OCI-LY7 (cell line): ENCODE measurements around the gene BROX. TPM values are rescaled to one million over a fixed set of nuclear protein-coding genes. Genes with fewer than 3 reads are reported as not detected.

ENCODE experiments used
- BruUV-seq: library from RNA; stranded (reverse); fragments of 400-500 nt; replicated peaks from 2 replicates; lab custom pipeline; 2021; lab: Mats Ljungman, UMichigan
- CTCF ChIA-PET: fragments of 300-600 bp; sonication (Branson Sonifier 250); formaldehyde crosslinking; loops from one replicate; lab custom pipeline; 2022; ENCODE audit warnings: antibody characterized with exemption; ENCODE audit not compliant: unreplicated experiment; lab: Charles Lee
- POLR2A ChIA-PET: fragments of 300-600 bp; sonication (Branson Sonifier 250); formaldehyde crosslinking; loops from one replicate; lab custom pipeline; 2022; ENCODE audit warnings: antibody characterized with exemption; lab: Charles Lee
- DNase-seq: peaks from one replicate; pipeline ENCODE4 v3.0.0-alpha.2; 2015; ENCODE audit warnings: low spot score
- H2AFZ ChIP-seq: fragments of 200-600 bp; sonication (generic), shearing (Covaris generic); 2 replicates; pipeline ENCODE4 v1.6.1; 2014; ENCODE audit warnings: mild to moderate bottlenecking, antibody characterized with exemption, low read length, moderate library complexity
- H3K27ac ChIP-seq: fragments of 200-600 bp; sonication (generic); 2 replicates; pipeline ENCODE4 v1.5.1; 2014; ENCODE audit warnings: mixed run types, low read depth, mild to moderate bottlenecking, moderate library complexity, low read length, inconsistent platforms; ENCODE audit not compliant: poor library complexity, severe bottlenecking
- H3K36me3 ChIP-seq: fragments of 200-600 bp; sonication (generic); 2 replicates; pipeline ENCODE4 v1.6.1; 2014; ENCODE audit warnings: mild to moderate bottlenecking, antibody characterized with exemption, low read length, moderate library complexity, mixed read lengths; ENCODE audit not compliant: insufficient read depth
- H3K4me1 ChIP-seq: fragments of 200-600 bp; sonication (generic); 2 replicates; pipeline ENCODE4 v1.5.1; 2014; ENCODE audit warnings: mild to moderate bottlenecking, low read length; ENCODE audit not compliant: insufficient read depth, poor library complexity, severe bottlenecking
- H3K4me2 ChIP-seq: fragments of 200-600 bp; sonication (generic); 2 replicates; pipeline ENCODE4 v1.6.1; 2014; ENCODE audit warnings: mild to moderate bottlenecking, low read length
- H3K4me3 ChIP-seq: fragments of 200-600 bp; sonication (generic); 2 replicates; pipeline ENCODE4 v1.5.1; 2014; ENCODE audit warnings: mild to moderate bottlenecking, low read depth, low read length; ENCODE audit not compliant: poor library complexity, severe bottlenecking
- H3K79me2 ChIP-seq: fragments of 200-600 bp; sonication (generic); 2 replicates; pipeline ENCODE4 v1.6.1; 2016; ENCODE audit warnings: low read depth, mild to moderate bottlenecking, low read length, moderate library complexity, mixed read lengths; ENCODE audit not compliant: insufficient read depth
- H3K9me2 ChIP-seq: fragments of 200-600 bp; sonication (generic); 2 replicates; pipeline ENCODE4 v1.6.1; 2016; ENCODE audit warnings: mild to moderate bottlenecking, low read length, mixed read lengths; ENCODE audit not compliant: insufficient read depth
- H3K9me3 ChIP-seq: fragments of 200-600 bp; sonication (generic); 2 replicates; pipeline ENCODE4 v1.6.1; 2014; ENCODE audit warnings: mild to moderate bottlenecking, mixed run types, low read length, mixed read lengths
- H4K20me1 ChIP-seq: fragments of 200-600 bp; sonication (generic); 2 replicates; pipeline ENCODE4 v1.6.1; 2014; ENCODE audit warnings: mild to moderate bottlenecking, antibody characterized with exemption, low read length, moderate library complexity, mixed read lengths; ENCODE audit not compliant: insufficient read depth
- EZH2phosphoT487 ChIP-seq: fragments of 200-600 bp; sonication (generic); IDR thresholded peaks from 2 replicates; pipeline ENCODE4 v1.6.1; 2018; ENCODE audit warnings: low read depth, borderline replicate concordance, mild to moderate bottlenecking, mixed run types, antibody characterized with exemption, low read length, moderate library complexity, mixed read lengths
- intact Hi-C: fragments of 100-400 bp; cut with micrococcal nuclease; formaldehyde crosslinking; loops from one replicate; pipeline ENCODE4 v1.10.0; 2022; ENCODE audit not compliant: unreplicated experiment
- total RNA-seq, 2 experiments: library from RNA; depleted of rRNA in 1 of 2; stranded (reverse); fragments of >200 nt in 1 of 2; shearing (Covaris generic) in 1 of 2; gene quantifications; 2 replicates each; pipeline ENCODE4 v1.2.3, GENCODE V29; 2014 to 2022
- TF ChIP-seq, protein P1 (sequence below): fragments of 200-600 bp; sonication (generic); conservative IDR thresholded peaks from 2 replicates; pipeline ENCODE4 v1.5.1; 2014; ENCODE audit warnings: mild to moderate bottlenecking, antibody characterized with exemption, low read length, moderate library complexity, mixed read lengths

Gene BROX
- total RNA-seq, 2 experiments from 2014 or later = 22.3 to 34.0 TPM

DNA sequence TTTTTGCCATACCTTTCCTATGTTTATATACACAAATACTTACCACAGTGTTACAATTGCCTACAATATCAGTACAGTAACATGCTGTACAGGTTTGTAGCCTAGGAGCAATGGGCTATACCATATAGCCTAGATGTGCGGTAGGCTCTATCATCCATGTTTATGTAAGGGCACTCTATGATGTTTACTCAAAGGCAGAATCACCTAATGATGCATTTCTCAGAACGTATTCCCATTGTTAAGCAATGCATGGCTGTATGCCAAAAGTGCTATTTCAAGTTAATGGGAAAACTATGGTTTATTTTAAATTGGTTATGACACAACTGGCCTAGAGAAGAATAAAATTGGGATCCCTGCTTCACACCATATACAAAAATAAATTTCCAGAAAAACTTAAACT is 65.6 kb downstream of the BROX start:
- Histone ChIP-seq H3K4me2 (no peak overlapping the region), H3K9me2 (no peaks in the 10 kb centered on the region)
- no peak for TF ChIP-seq EZH2phosphoT487
- TF ChIP-seq, protein P1, sequence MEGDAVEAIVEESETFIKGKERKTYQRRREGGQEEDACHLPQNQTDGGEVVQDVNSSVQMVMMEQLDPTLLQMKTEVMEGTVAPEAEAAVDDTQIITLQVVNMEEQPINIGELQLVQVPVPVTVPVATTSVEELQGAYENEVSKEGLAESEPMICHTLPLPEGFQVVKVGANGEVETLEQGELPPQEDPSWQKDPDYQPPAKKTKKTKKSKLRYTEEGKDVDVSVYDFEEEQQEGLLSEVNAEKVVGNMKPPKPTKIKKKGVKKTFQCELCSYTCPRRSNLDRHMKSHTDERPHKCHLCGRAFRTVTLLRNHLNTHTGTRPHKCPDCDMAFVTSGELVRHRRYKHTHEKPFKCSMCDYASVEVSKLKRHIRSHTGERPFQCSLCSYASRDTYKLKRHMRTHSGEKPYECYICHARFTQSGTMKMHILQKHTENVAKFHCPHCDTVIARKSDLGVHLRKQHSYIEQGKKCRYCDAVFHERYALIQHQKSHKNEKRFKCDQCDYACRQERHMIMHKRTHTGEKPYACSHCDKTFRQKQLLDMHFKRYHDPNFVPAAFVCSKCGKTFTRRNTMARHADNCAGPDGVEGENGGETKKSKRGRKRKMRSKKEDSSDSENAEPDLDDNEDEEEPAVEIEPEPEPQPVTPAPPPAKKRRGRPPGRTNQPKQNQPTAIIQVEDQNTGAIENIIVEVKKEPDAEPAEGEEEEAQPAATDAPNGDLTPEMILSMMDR = no peak

DNA sequence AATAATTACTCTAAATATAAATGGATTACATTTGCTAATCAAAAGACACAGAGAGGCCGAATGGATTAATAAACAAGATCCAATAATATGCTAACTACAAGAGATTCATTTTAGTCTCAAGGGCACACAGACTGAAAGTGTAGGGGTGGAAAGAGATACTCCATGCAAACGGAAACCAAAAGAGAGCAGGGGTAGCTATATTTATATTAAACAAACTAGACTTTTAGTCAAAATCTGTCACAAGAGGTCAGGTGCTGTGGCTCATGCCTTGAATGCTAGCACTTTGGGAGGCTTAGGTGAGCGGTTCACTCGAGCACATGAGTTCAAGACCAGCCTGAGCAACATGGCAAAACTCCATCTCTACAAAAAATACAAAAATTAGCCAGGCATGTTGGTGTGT is 68.9 kb downstream of the BROX start:
- H3K4me2 ChIP-seq = no peak overlapping the region
- H3K9me2 ChIP-seq = no peaks in the 10 kb centered on the region
- CTCF ChIA-PET = no interaction called here
- TF ChIP-seq EZH2phosphoT487 = no peak
- TF ChIP-seq, protein P1 = no peak
- no peaks in the 10 kb centered on the region for H4K20me1 ChIP-seq
- no peaks in the 10 kb centered on the region for H3K36me3 ChIP-seq
- DNase-seq = no peak
- no peaks in the 10 kb centered on the region for H3K79me2 ChIP-seq
- intact Hi-C loops = no loop called here
- no peak overlapping the region for H2AFZ ChIP-seq
- no peak overlapping the region for H3K27ac ChIP-seq
- no TSS peak for BruUV-seq
- POLR2A ChIA-PET = no interaction called here
- no peaks in the 10 kb centered on the region for H3K9me3 ChIP-seq
- no peaks in the 10 kb centered on the region for H3K4me1 ChIP-seq
- H3K4me3 ChIP-seq = no peak overlapping the region

More for the DNA sequence above, 65.6 kb downstream of the BROX start:
- ChIA-PET CTCF (no interaction called here), POLR2A (interaction anchor here (0.7 kb wide), 1 partner anchor 18 kb away, joined by 3 read pairs; no protein-coding TSS in a partner anchor)
- H3K4me1 ChIP-seq = peaks cover 11% of the 10 kb centered on the region
- intact Hi-C loops = no loop called here
- no peak overlapping the region for H2AFZ ChIP-seq
- H3K9me3 ChIP-seq = no peaks in the 10 kb centered on the region
- H3K36me3 ChIP-seq = no peaks in the 10 kb centered on the region
- no peaks in the 10 kb centered on the region for H4K20me1 ChIP-seq
- no peak for DNase-seq
- no TSS peak for BruUV-seq
- no peak overlapping the region for H3K4me3 ChIP-seq
- no peaks in the 10 kb centered on the region for H3K79me2 ChIP-seq
- no peak overlapping the region for H3K27ac ChIP-seq

DNA sequence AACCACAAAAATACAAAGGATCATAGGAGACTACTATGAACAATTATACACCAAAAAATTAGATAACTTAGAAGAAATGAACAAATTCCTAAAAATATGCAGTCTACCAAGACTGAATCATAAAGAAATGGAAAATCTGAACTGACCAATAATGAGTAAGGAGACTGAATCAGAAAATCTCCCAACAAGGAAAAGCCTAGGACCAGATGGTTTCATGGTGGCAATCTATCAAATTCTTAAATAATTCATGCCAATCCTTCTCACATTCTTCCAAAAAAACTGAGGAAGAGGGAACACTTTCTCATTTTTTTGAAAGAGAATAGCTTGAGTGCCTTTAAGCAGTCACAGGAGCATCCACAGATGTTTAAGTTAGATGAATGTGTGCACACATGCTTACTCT is 70.7 kb downstream of the BROX start:
- Histone ChIP-seq H3K4me3 (no peak overlapping the region), H3K9me2 (no peaks in the 10 kb centered on the region), H4K20me1 (no peaks in the 10 kb centered on the region), H3K36me3 (no peaks in the 10 kb centered on the region), H3K79me2 (no peaks in the 10 kb centered on the region), H3K27ac (no peak overlapping the region), H2AFZ (no peak overlapping the region), H3K4me2 (no peak overlapping the region), H3K4me1 (no peaks in the 10 kb centered on the region), H3K9me3 (no peaks in the 10 kb centered on the region)
- no TSS peak for BruUV-seq
- DNase-seq = no peak
- TF ChIP-seq EZH2phosphoT487 = no peak
- TF ChIP-seq, protein P1 = no peak
- POLR2A ChIA-PET = interaction anchor here (0.7 to 1.2 kb wide), 2 partner anchors 10 to 70 kb away, joined by 3 to 4 read pairs; no protein-coding TSS in a partner anchor
- intact Hi-C loops = no loop called here
- CTCF ChIA-PET = no interaction called here
